Tibial artery (tissue), 4 donors: Measurements from ENCODE around the gene USP17L12.
"Not testable (repeated sequence)": the region's sequence is repeated elsewhere in the genome, so short reads cannot be mapped to it uniquely, and the experiment has no call there.

Source experiments
- DNase-seq, 2 donors: peaks; one replicate each; pipeline ENCODE4 v3.0.0-alpha.2; 2019
- H3K27ac ChIP-seq, 2 donors: fragments of 200-600 bp; sonication (generic) in 1 of 2; 1 replicate in 1 of 2; 2 replicates in 1 of 2; pipeline ENCODE4 v1.5.1; 2018 to 2019; ENCODE audit warnings: mild to moderate bottlenecking in 1 of 2
- H3K27me3 ChIP-seq, 2 donors: fragments of 200-600 bp; sonication (generic) in 1 of 2; one replicate each; pipeline versions ENCODE4 v1.5.1 to v1.6.0; 2016 to 2019
- H3K36me3 ChIP-seq, 3 donors: fragments of 200-600 bp; sonication (generic) in 2 of 3; one replicate each; pipeline ENCODE4 v1.5.1; 2016 to 2019; ENCODE audit warnings: mild to moderate bottlenecking in 2 of 3
- H3K4me1 ChIP-seq, 4 donors: fragments of 200-600 bp; sonication (generic) in 2 of 4; 1 replicate in 3 of 4; 2 replicates in 1 of 4; pipeline ENCODE4 v1.5.1; 2016 to 2019
- H3K4me3 ChIP-seq, 2 donors: fragments of 200-600 bp; sonication (generic) in 1 of 2; 1 replicate in 1 of 2; 2 replicates in 1 of 2; pipeline ENCODE4 v1.5.1; 2018 to 2019; ENCODE audit warnings: mild to moderate bottlenecking in 2 of 2
- H3K9me3 ChIP-seq, 3 donors: fragments of 200-600 bp; sonication (generic) in 1 of 3; one replicate each; pipeline ENCODE4 v1.5.1; 2016 to 2019
- intact Hi-C: fragments of 100-400 bp; cut with DNase I; formaldehyde crosslinking; loops from one replicate; pipeline ENCODE4 v1.15.0; 2023; ENCODE audit warnings: low total_unique reads

USP17L12 gene, protein sequence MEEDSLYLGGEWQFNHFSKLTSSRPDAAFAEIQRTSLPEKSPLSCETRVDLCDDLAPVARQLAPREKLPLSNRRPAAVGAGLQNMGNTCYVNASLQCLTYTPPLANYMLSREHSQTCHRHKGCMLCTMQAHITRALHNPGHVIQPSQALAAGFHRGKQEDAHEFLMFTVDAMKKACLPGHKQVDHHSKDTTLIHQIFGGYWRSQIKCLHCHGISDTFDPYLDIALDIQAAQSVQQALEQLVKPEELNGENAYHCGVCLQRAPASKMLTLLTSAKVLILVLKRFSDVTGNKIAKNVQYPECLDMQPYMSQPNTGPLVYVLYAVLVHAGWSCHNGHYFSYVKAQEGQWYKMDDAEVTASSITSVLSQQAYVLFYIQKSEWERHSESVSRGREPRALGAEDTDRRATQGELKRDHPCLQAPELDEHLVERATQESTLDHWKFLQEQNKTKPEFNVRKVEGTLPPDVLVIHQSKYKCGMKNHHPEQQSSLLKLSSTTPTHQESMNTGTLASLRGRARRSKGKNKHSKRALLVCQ

DNA sequence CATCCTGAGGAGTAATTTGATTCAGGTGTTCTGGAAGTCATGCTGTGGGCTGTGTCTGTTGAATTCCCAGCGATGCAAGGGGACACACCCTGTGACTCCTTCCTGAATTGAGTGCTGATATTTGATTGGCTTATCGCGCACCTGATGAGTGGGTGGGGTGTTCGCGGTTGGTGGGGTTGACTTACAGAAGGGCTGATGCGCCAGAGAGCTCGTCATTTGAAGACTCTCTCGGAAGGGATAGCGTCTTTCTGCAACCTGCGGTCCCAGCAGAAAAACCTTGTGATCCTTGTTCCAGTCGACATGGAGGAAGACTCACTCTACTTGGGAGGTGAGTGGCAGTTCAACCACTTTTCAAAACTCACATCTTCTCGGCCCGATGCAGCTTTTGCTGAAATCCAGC is at the start of gene USP17L12:
USP17L12 (plus strand) TSS at position 301 of the 400 bp plus-strand sequence; CDS start at position 301, 0 bp downstream.
- H3K4me3 ChIP-seq, H3K36me3 ChIP-seq, intact Hi-C loops, H3K9me3 ChIP-seq, H3K27me3 ChIP-seq, H3K27ac ChIP-seq, H3K4me1 ChIP-seq, DNase-seq: not testable (repeated sequence)

DNA sequence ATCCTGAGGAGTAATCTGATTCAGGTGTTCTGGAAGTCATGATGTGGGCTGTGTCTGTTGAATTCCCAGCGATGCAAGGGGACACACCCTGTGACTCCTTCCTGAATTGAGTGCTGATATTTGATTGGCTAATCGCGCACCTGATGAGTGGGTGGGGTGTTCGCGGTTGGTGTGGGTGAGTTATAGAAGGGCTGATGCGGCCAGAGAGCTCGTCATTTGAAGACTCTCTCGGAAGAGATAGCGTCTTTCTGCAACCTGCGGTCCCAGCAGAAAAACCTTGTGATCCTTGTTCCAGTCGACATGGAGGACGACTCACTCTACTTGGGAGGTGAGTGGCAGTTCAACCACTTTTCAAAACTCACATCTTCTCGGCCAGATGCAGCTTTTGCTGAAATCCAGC is 9.6 kb upstream of the USP17L12 start, which contains the start of gene USP17L10:
USP17L10 (plus strand) TSS at position 301 of the 400 bp plus-strand sequence; CDS start at position 301, 0 bp downstream.
- H3K4me1 ChIP-seq, H3K36me3 ChIP-seq, H3K27me3 ChIP-seq, DNase-seq, H3K9me3 ChIP-seq, intact Hi-C loops, H3K4me3 ChIP-seq, H3K27ac ChIP-seq: not testable (repeated sequence)

GRCh38 chr4:9214701-9215100 is 5.3 kb upstream of the USP17L12 start:
- H3K4me1 ChIP-seq, H3K36me3 ChIP-seq, H3K27me3 ChIP-seq, H3K9me3 ChIP-seq, H3K4me3 ChIP-seq, H3K27ac ChIP-seq, intact Hi-C loops: not testable (repeated sequence)
- peak in 1 of 2 donors; percentile 15 for DNase-seq

DNA sequence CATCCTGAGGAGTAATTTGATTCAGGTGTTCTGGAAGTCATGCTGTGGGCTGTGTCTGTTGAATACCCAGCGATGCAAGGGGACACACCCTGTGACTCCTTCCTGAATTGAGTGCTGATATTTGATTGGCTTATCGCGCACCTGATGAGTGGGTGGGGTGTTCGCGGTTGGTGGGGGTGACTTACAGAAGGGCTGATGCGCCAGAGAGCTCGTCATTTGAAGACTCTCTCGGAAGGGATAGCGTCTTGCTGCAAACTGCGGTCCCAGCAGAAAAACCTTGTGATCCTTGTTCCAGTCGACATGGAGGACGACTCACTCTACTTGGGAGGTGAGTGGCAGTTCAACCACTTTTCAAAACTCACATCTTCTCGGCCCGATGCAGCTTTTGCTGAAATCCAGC is 4.8 kb upstream of the USP17L12 start, which contains the start of gene USP17L11:
USP17L11 (plus strand) TSS at position 301 of the 400 bp plus-strand sequence; CDS start at position 301, 0 bp downstream.
- H3K9me3 ChIP-seq, H3K4me3 ChIP-seq, intact Hi-C loops, H3K27ac ChIP-seq, DNase-seq, H3K27me3 ChIP-seq, H3K36me3 ChIP-seq, H3K4me1 ChIP-seq: not testable (repeated sequence)

DNA sequence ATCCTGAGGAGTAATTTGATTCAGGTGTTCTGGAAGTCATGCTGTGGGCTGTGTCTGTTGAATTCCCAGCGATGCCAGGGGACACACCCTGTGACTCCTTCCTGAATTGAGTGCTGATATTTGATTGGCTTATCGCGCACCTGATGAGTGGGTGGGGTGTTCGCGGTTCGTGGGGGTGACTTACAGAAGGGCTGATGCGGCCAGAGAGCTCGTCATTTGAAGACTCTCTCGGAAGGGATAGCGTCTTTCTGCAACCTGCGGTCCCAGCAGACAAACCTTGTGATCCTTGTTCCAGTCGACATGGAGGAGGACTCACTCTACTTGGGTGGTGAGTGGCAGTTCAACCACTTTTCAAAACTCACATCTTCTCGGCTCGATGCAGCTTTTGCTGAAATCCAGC is 4.6 kb downstream of the USP17L12 start, which contains the start of gene USP17L13:
USP17L13 (plus strand) TSS at position 301 of the 400 bp plus-strand sequence; CDS start at position 301, 0 bp downstream.
- H3K36me3 ChIP-seq, intact Hi-C loops, H3K9me3 ChIP-seq, H3K4me1 ChIP-seq, H3K27me3 ChIP-seq, H3K4me3 ChIP-seq, H3K27ac ChIP-seq, DNase-seq: not testable (repeated sequence)

DNA sequence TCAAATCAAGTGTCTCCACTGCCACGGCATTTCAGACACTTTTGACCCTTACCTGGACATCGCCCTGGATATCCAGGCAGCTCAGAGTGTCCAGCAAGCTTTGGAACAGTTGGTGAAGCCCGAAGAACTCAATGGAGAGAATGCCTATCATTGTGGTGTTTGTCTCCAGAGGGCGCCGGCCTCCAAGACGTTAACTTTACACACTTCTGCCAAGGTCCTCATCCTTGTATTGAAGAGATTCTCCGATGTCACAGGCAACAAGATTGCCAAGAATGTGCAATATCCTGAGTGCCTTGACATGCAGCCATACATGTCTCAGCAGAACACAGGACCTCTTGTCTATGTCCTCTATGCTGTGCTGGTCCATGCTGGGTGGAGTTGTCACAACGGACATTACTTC is 10.3 kb downstream of the USP17L12 start:
- intact Hi-C loops, H3K9me3 ChIP-seq, H3K4me3 ChIP-seq, H3K27ac ChIP-seq, H3K27me3 ChIP-seq, H3K36me3 ChIP-seq, H3K4me1 ChIP-seq: not testable (repeated sequence)
- peak in 1 of 2 donors; percentile 5 for DNase-seq

DNA sequence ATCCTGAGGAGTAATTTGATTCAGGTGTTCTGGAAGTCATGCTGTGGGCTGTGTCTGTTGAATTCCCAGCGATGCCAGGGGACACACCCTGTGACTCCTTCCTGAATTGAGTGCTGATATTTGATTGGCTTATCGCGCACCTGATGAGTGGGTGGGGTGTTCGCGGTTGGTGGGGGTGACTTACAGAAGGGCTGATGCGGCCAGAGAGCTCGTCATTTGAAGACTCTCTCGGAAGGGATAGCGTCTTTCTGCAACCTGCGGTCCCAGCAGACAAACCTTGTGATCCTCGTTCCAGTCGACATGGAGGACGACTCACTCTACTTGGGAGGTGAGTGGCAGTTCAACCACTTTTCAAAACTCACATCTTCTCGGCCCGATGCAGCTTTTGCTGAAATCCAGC is 14.1 kb downstream of the USP17L12 start, which contains the start of gene USP17L15:
USP17L15 (plus strand) TSS at position 301 of the 400 bp plus-strand sequence; CDS start at position 301, 0 bp downstream.
- H3K4me1 ChIP-seq, H3K36me3 ChIP-seq, H3K4me3 ChIP-seq, DNase-seq, H3K9me3 ChIP-seq, H3K27ac ChIP-seq, intact Hi-C loops, H3K27me3 ChIP-seq: not testable (repeated sequence)

GRCh38 chr4:9238461-9238860 is 18.5 kb downstream of the USP17L12 start:
- H3K27me3 ChIP-seq, H3K27ac ChIP-seq, H3K4me1 ChIP-seq, H3K4me3 ChIP-seq, H3K9me3 ChIP-seq, intact Hi-C loops, H3K36me3 ChIP-seq: not testable (repeated sequence)
- DNase-seq, result peak; percentile 17 to 57

DNA sequence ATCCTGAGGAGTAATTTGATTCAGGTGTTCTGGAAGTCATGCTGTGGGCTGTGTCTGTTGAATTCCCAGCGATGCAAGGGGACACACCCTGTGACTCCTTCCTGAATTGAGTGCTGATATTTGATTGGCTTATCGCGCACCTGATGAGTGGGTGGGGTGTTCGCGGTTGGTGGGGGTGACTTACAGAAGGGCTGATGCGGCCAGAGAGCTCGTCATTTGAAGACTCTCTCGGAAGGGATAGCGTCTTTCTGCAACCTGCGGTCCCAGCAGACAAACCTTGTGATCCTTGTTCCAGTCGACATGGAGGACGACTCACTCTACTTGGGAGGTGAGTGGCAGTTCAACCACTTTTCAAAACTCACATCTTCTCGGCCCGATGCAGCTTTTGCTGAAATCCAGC is 23.6 kb downstream of the USP17L12 start, which contains the start of gene USP17L17:
USP17L17 (plus strand) TSS at position 301 of the 400 bp plus-strand sequence; CDS start at position 301, 0 bp downstream.
- H3K4me3 ChIP-seq, intact Hi-C loops, DNase-seq, H3K27me3 ChIP-seq, H3K9me3 ChIP-seq, H3K4me1 ChIP-seq, H3K36me3 ChIP-seq, H3K27ac ChIP-seq: not testable (repeated sequence)

DNA sequence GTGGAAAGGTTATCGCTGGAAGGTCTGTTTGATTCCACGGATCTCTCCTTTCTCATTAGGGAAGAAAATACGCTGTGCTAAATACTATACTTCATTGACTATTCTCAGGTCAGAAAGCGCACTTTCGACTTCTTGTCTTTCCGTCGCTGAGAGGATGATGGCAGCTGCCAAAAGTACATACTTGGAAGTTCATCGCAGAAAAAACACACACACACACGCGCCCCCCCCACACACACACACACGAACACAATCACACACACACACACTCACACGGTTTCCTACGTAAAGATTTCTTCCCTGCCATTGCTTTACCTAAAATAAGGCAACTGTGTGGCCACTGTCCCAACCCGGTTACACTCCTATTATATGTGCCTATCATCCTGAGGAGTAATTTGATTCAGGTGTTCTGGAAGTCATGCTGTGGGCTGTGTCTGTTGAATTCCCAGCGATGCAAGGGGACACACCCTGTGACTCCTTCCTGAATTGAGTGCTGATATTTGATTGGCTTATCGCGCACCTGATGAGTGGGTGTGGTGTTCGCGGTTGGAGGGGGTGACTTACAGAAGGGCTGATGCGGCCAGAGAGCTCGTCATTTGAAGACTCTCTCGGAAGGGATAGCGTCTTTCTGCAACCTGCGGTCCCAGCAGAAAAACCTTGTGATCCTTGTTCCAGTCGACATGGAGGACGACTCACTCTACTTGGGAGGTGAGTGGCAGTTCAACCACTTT is 28.2 kb downstream of the USP17L12 start, which contains the start of gene USP17L18:
USP17L18 (plus strand) TSS at position 678 of the 728 bp plus-strand sequence; CDS start at position 678, 0 bp downstream.
- intact Hi-C loops, H3K4me3 ChIP-seq, H3K4me1 ChIP-seq, H3K9me3 ChIP-seq, H3K27me3 ChIP-seq, H3K27ac ChIP-seq, H3K36me3 ChIP-seq: not testable (repeated sequence)
- DNase-seq, result peak; percentile 24 to 63

- intact Hi-C loops, H3K27ac ChIP-seq, H3K4me3 ChIP-seq, H3K27me3 ChIP-seq, H3K36me3 ChIP-seq, H3K4me1 ChIP-seq, DNase-seq, H3K9me3 ChIP-seq: not testable (repeated sequence)
These were observed 33.1 kb downstream of the USP17L12 start, which contains the start of gene USP17L19 for GRCh38 chr4:9253078-9253477. Gene USP17L19, plus strand, starts transcription at chr4:9253378. Its CDS starts 0 bp downstream, at chr4:9253378.

- H3K36me3 ChIP-seq, H3K9me3 ChIP-seq, H3K27me3 ChIP-seq, H3K27ac ChIP-seq, DNase-seq, intact Hi-C loops, H3K4me1 ChIP-seq, H3K4me3 ChIP-seq: not testable (repeated sequence)
These were observed 37.9 kb downstream of the USP17L12 start, which contains the start of gene USP17L20 for GRCh38 chr4:9257824-9258223. Gene USP17L20, plus strand, starts transcription at chr4:9258124. Its CDS starts 0 bp downstream, at chr4:9258124.

- H3K27ac ChIP-seq, intact Hi-C loops, H3K36me3 ChIP-seq, H3K9me3 ChIP-seq, DNase-seq, H3K4me3 ChIP-seq, H3K27me3 ChIP-seq, H3K4me1 ChIP-seq: not testable (repeated sequence)
These were observed 42.6 kb downstream of the USP17L12 start, which contains the start of gene USP17L21 for GRCh38 chr4:9262572-9262971. Gene USP17L21, plus strand, starts transcription at chr4:9262872. Its CDS starts 0 bp downstream, at chr4:9262872.
